Naive thymus-derived CD8-positive, alpha-beta T cell (primary cell): ENCODE data around the gene LARP4. TPM values are rescaled to one million over a fixed set of nuclear protein-coding genes. Genes with fewer than 3 reads are reported as not detected.
"Not testable (repeated sequence)": the region's sequence is repeated elsewhere in the genome, so short reads cannot be mapped to it uniquely, and the experiment has no call there.

Experiments used
- ATAC-seq, 2 donors: fragments of 150-1000 bp; cut with Tn5 transposase in 1 of 2; sonication (Bioruptor Pico), chemical (Tn5 transposase) in 1 of 2; 1 replicate in 1 of 2; 2 replicates in 1 of 2; pipeline ENCODE4 v1.10.0; 2021; ENCODE audit warnings: mild to moderate bottlenecking in 2 of 2, moderate library complexity in 2 of 2
- POLR2A ChIA-PET: fragments of 350-600 bp; sonication (Branson Sonifier 250); formaldehyde crosslinking; loops from one replicate; lab custom pipeline; 2021; ENCODE audit warnings: antibody characterized with exemption; lab: Charles Lee
- DNase-seq, 10 donors: peaks; one replicate each; pipeline versions ENCODE4 v3.0.0 to v3.0.0-alpha.2; 2020 to 2022
- H3K27ac Mint-ChIP-seq, 10 donors: one replicate each; pipeline ENCODE4 v1.8.0; 2020 to 2022; ENCODE audit warnings: mild to moderate bottlenecking in 10 of 10, mixed read lengths in 10 of 10, moderate library complexity in 4 of 10, inconsistent platforms in 1 of 10
- H3K27me3 Mint-ChIP-seq, 5 donors: one replicate each; pipeline ENCODE4 v1.8.0; 2021 to 2022; ENCODE audit warnings: mixed read lengths in 5 of 5
- H3K36me3 Mint-ChIP-seq, 3 donors: one replicate each; pipeline ENCODE4 v1.8.0; 2020 to 2022; ENCODE audit warnings: mixed read lengths in 3 of 3, mild to moderate bottlenecking in 2 of 3, inconsistent platforms in 1 of 3
- H3K4me1 Mint-ChIP-seq, 4 donors: one replicate each; pipeline ENCODE4 v1.8.0; 2021 to 2022; ENCODE audit warnings: mixed read lengths in 4 of 4
- H3K4me3 Mint-ChIP-seq, 10 donors: one replicate each; pipeline ENCODE4 v1.8.0; 2020 to 2022; ENCODE audit warnings: mild to moderate bottlenecking in 10 of 10, mixed read lengths in 10 of 10, moderate library complexity in 6 of 10, inconsistent platforms in 1 of 10
- H3K9me3 Mint-ChIP-seq, 9 donors: one replicate each; pipeline ENCODE4 v1.8.0; 2020 to 2022; ENCODE audit warnings: mixed read lengths in 9 of 9, mild to moderate bottlenecking in 3 of 9, inconsistent platforms in 1 of 9, moderate library complexity in 1 of 9
- polyA plus RNA-seq, 3 donors: library from polyadenylated mRNA; unstranded; fragments of 300-500 nt; fragmentation: Illumina TruSeq; gene quantifications; one replicate each; pipeline ENCODE4 v1.2.3, GENCODE V29; 2021
- total RNA-seq, 8 experiments: library from RNA in 2 of 8; stranded (reverse) in 2 of 8; gene quantifications; one replicate each; pipeline ENCODE4 v1.2.3 and lab custom pipeline; 2021 to 2026

LARP4 gene
- total and polyA plus RNA-seq, 5 experiments from 2014 or later: 14.9 to 44.1 (median 16.7) TPM

GRCh38 chr12:50442178-50442908 is 41.7 kb downstream of the LARP4 start:
- Mint-ChIP-seq H3K9me3 (no peaks in the 10 kb centered on the region), H3K4me1 (no peaks in the 10 kb centered on the region), H3K27me3 (no peaks in the 10 kb centered on the region), H3K4me3 (no peak overlapping the region), H3K36me3 (peaks cover 0 to 93% (median 25%) of the 10 kb centered on the region in 3 donors), H3K27ac (peak overlapping the region in 3 of 10 donors; percentile 58 to 66 (median 58))
- DNase-seq (no peak), ATAC-seq (no peak)
- POLR2A ChIA-PET: no interaction called here

- H3K27ac Mint-ChIP-seq: peak overlapping the region in 1 of 10 donors; percentile 37
- H3K27me3 Mint-ChIP-seq, ATAC-seq: not testable (repeated sequence)
Measured at GRCh38 chr12:50449671-50450070, 49.0 kb downstream of the LARP4 start.

GRCh38 chr12:50452795-50453194 is 52.1 kb downstream of the LARP4 start:
- Mint-ChIP-seq H3K27me3 (no peaks in the 10 kb centered on the region), H3K9me3 (no peaks in the 10 kb centered on the region), H3K4me1 (peaks cover 0 to 3% (median 2%) of the 10 kb centered on the region in 4 donors), H3K27ac (peak overlapping the region in 3 of 10 donors; percentile 17 to 60 (median 23)), H3K36me3 (peaks cover 0 to 75% (median 20%) of the 10 kb centered on the region in 3 donors), H3K4me3 (no peak overlapping the region)
- ATAC-seq (no peak), DNase-seq (no peak)
- POLR2A ChIA-PET: no interaction called here

More at GRCh38 chr12:50449671-50450070, 49.0 kb downstream of the LARP4 start:
- H3K4me3 Mint-ChIP-seq, H3K4me1 Mint-ChIP-seq, POLR2A ChIA-PET, H3K9me3 Mint-ChIP-seq, DNase-seq: not testable (repeated sequence)
- peaks cover 0 to 75% (median 25%) of the 10 kb centered on the region in 3 donors for H3K36me3 Mint-ChIP-seq

GRCh38 chr12:50453872-50454271 is 53.2 kb downstream of the LARP4 start:
- H3K4me1 Mint-ChIP-seq: peaks cover 0 to 3% (median 1%) of the 10 kb centered on the region in 4 donors
- no peaks in the 10 kb centered on the region for H3K27me3 Mint-ChIP-seq
- no peaks in the 10 kb centered on the region for H3K9me3 Mint-ChIP-seq
- POLR2A ChIA-PET: no interaction called here
- peak overlapping the region in 1 of 10 donors; percentile 65 for H3K27ac Mint-ChIP-seq
- H3K4me3 Mint-ChIP-seq: no peak overlapping the region
- no peak for ATAC-seq
- peaks cover 0 to 68% (median 16%) of the 10 kb centered on the region in 3 donors for H3K36me3 Mint-ChIP-seq
- DNase-seq: no peak

GRCh38 chr12:50458606-50459005 is 57.9 kb downstream of the LARP4 start:
- POLR2A ChIA-PET: no interaction called here
- Mint-ChIP-seq H3K27ac (peak overlapping the region in 1 of 10 donors; percentile 52), H3K27me3 (no peaks in the 10 kb centered on the region), H3K9me3 (no peaks in the 10 kb centered on the region), H3K4me1 (no peaks in the 10 kb centered on the region), H3K36me3 (peaks cover 0 to 70% (median 18%) of the 10 kb centered on the region in 3 donors), H3K4me3 (no peak overlapping the region)
- ATAC-seq (no peak), DNase-seq (no peak)

GRCh38 chr12:50467439-50467838 is 66.8 kb downstream of the LARP4 start:
- Mint-ChIP-seq H3K36me3 (peaks cover 6 to 81% (median 37%) of the 10 kb centered on the region in 3 donors), H3K9me3 (peaks cover 0 to 2% (median 0%) of the 10 kb centered on the region in 9 donors), H3K27ac (no peak overlapping the region), H3K27me3 (no peaks in the 10 kb centered on the region), H3K4me3 (no peak overlapping the region), H3K4me1 (no peaks in the 10 kb centered on the region)
- DNase-seq (no peak), ATAC-seq (no peak)
- POLR2A ChIA-PET: no interaction called here

GRCh38 chr12:50477241-50477832 is 76.7 kb downstream of the LARP4 start:
- Mint-ChIP-seq H3K4me1 (peaks cover 0 to 2% (median 0%) of the 10 kb centered on the region in 4 donors), H3K36me3 (peaks cover 0 to 61% (median 14%) of the 10 kb centered on the region in 3 donors), H3K9me3 (no peaks in the 10 kb centered on the region), H3K4me3 (no peak overlapping the region), H3K27ac (no peak overlapping the region), H3K27me3 (no peaks in the 10 kb centered on the region)
- POLR2A ChIA-PET: no interaction called here
- ATAC-seq: no peak
- DNase-seq: no peak

GRCh38 chr12:50482571-50482970 is 81.9 kb downstream of the LARP4 start:
- POLR2A ChIA-PET: no interaction called here
- no peak for DNase-seq
- H3K4me1 Mint-ChIP-seq: no peaks in the 10 kb centered on the region

GRCh38 chr12:50483488-50483887 is 82.8 kb downstream of the LARP4 start:
- POLR2A ChIA-PET: no interaction called here
- Mint-ChIP-seq H3K36me3 (peaks cover 0 to 4% (median 0%) of the 10 kb centered on the region in 3 donors), H3K4me1 (no peaks in the 10 kb centered on the region), H3K27ac (no peak overlapping the region), H3K9me3 (peaks cover 0 to 2% (median 0%) of the 10 kb centered on the region in 9 donors), H3K27me3 (no peaks in the 10 kb centered on the region), H3K4me3 (no peak overlapping the region)
- DNase-seq (no peak), ATAC-seq (no peak)

More at GRCh38 chr12:50482571-50482970, 81.9 kb downstream of the LARP4 start:
- peaks cover 0 to 2% (median 0%) of the 10 kb centered on the region in 9 donors for H3K9me3 Mint-ChIP-seq
- peaks cover 0 to 9% (median 0%) of the 10 kb centered on the region in 3 donors for H3K36me3 Mint-ChIP-seq
- no peaks in the 10 kb centered on the region for H3K27me3 Mint-ChIP-seq
- ATAC-seq: no peak
- no peak overlapping the region for H3K4me3 Mint-ChIP-seq
- H3K27ac Mint-ChIP-seq: peak overlapping the region in 2 of 10 donors; percentile 33 to 53

- ATAC-seq: no peak
- Mint-ChIP-seq H3K4me3 (no peak overlapping the region), H3K27ac (no peak overlapping the region), H3K27me3 (peaks cover 0 to 1% (median 0%) of the 10 kb centered on the region in 5 donors), H3K4me1 (no peaks in the 10 kb centered on the region), H3K36me3 (peaks cover 0 to 13% (median 6%) of the 10 kb centered on the region in 3 donors), H3K9me3 (peaks cover 0 to 33% (median 13%) of the 10 kb centered on the region in 9 donors)
- POLR2A ChIA-PET: no interaction called here
- no peak for DNase-seq
Measured at GRCh38 chr12:50488801-50489200, 88.1 kb downstream of the LARP4 start.

- H3K4me1 Mint-ChIP-seq, H3K27me3 Mint-ChIP-seq, ATAC-seq, POLR2A ChIA-PET, H3K4me3 Mint-ChIP-seq, DNase-seq: not testable (repeated sequence)
- Mint-ChIP-seq H3K9me3 (peaks cover 2 to 68% (median 38%) of the 10 kb centered on the region in 9 donors), H3K36me3 (peaks cover 0 to 44% (median 40%) of the 10 kb centered on the region in 3 donors), H3K27ac (peak overlapping the region in 1 of 10 donors; percentile 10)
Measured at GRCh38 chr12:50498119-50498518, 97.4 kb downstream of the LARP4 start.

- H3K27me3 Mint-ChIP-seq: peaks cover 0 to 1% (median 0%) of the 10 kb centered on the region in 5 donors
- peak within 1 kb of the TSS; percentile 87 to 95 (median 95) for H3K27ac Mint-ChIP-seq
- peak within 1 kb of the TSS; percentile 93 to 98 (median 96) for H3K4me3 Mint-ChIP-seq
- peak; percentile 90 to 97 (median 94) for DNase-seq
- POLR2A ChIA-PET: interaction anchor here (0.7 to 4.5 kb wide), 13 partner anchors 9 to 259 kb away, joined by 3 to 26 read pairs (median 5); partner anchors contain the start of gene ATF1
- peaks cover 0 to 7% (median 0%) of the 10 kb centered on the region in 9 donors for H3K9me3 Mint-ChIP-seq
- H3K36me3 Mint-ChIP-seq: peaks cover 0 to 2% (median 0%) of the 10 kb centered on the region in 3 donors
- ATAC-seq: peak; percentile 85 to 86
- H3K4me1 Mint-ChIP-seq: peaks cover 32 to 50% (median 47%) of the 10 kb centered on the region in 4 donors
Measured at GRCh38 chr12:50504798-50505674, 104.4 kb downstream of the LARP4 start, which contains the start of gene DIP2B. Gene DIP2B, plus strand, starts transcription at chr12:50504985. Its CDS starts 156 bp downstream, at chr12:50505141.
